ENCODE results near the gene PNMA8A. TPM values are rescaled to one million over a fixed set of nuclear protein-coding genes. Genes with fewer than 3 reads are reported as not detected.

PNMA8A gene
- total and polyA plus RNA-seq, 2 donors (not counting 1 experiment from before 2014, with no cell fraction given): 0.45 to 8.9 TPM

DNA sequence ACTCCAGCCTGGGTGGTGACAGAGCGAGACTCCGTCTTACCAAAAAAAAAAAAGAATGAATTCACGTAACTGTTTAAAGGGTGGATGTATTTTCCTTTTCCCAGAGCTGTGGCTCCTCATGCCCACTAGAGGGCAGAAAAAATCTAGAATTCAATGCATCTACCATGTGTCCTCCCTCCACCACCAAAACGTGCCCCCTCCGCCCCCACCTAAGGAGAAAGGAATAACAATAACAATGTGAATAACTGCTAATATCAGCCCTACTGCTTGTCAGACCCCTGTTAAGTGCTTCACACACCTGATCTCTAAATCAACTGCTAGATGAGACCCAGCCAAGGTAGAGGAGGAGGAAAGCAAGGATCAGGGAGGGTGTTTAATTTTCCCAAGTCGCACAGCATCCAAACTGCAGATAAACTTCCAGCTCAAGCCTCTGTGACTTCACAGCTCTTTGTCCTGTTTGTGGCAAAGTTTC lies 44.6 kb upstream of the PNMA8A start:
- peak; percentile 36 to 44 for DNase-seq (ENCODE audit: low read depth in 2 of 2)
- no peaks in the 10 kb centered on the region for H3K27me3 ChIP-seq (ENCODE audit: control insufficient read depth, insufficient read depth, low read length)
- H2AFZ ChIP-seq (ENCODE audit: low read length): no peak overlapping the region
- no peaks in the 10 kb centered on the region for H3K79me2 ChIP-seq (ENCODE audit: control insufficient read depth, insufficient read depth, low read length)
- H3K4me3 ChIP-seq (replicated peaks in 1 of 4; ENCODE audit: control extremely low read depth in 1 of 4, insufficient read depth in 1 of 4, low read depth in 3 of 4, low read length in 4 of 4): no peak overlapping the region
- no peak overlapping the region for H3K4me2 ChIP-seq (ENCODE audit: extremely low read depth, insufficient read depth, low read length)
- no peak overlapping the region for H3K27ac ChIP-seq (ENCODE audit: insufficient read depth, low read length)
- no peaks in the 10 kb centered on the region for H3K4me1 ChIP-seq (ENCODE audit: control insufficient read depth, extremely low read depth, insufficient read depth, low read length)
- H3K36me3 ChIP-seq (ENCODE audit: control insufficient read depth, insufficient read depth, low read length): no peaks in the 10 kb centered on the region
- no peak overlapping the region for H3K9ac ChIP-seq (ENCODE audit: insufficient read depth, low read length)
- TF ChIP-seq CTCF (conservative IDR thresholded peaks at IDR 0.05 in 1 of 2, IDR thresholded peaks at IDR 0.05 in 1 of 2; ENCODE audit: low read depth in 1 of 2, low read length in 2 of 2): peak; percentile 62 to 79
- TF ChIP-seq EZH2 (IDR thresholded peaks at IDR 0.05; ENCODE audit: low read length, missing control alignments): no peak
- H4K20me1 ChIP-seq (ENCODE audit: control insufficient read depth, extremely low read depth, insufficient read depth, low read length): no peaks in the 10 kb centered on the region
- H3K9me3 ChIP-seq (ENCODE audit: control insufficient read depth, insufficient read depth, low read depth, low read length): no peaks in the 10 kb centered on the region

DNA sequence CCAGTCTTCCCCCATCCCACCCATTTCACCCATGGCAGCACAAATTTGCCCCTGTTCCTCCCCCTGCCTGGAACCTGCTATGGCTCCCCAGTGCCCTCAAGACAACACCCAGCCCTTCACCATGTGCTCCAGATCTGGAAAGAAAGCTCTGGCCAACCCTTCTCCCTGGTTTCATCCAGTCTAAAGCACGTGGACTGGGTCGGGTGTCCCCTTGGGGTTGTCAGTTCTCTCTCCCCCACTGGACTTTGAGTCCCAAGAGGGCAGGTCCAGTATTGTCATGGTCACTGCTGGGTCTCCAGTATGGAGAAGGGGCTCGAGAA lies 43.9 kb upstream of the PNMA8A start:
- Histone ChIP-seq H3K27me3 (ENCODE audit: control insufficient read depth, insufficient read depth, low read length) (no peaks in the 10 kb centered on the region), H2AFZ (ENCODE audit: low read length) (no peak overlapping the region), H4K20me1 (ENCODE audit: control insufficient read depth, extremely low read depth, insufficient read depth, low read length) (no peaks in the 10 kb centered on the region), H3K4me3 (replicated peaks in 1 of 4; ENCODE audit: control extremely low read depth in 1 of 4, insufficient read depth in 1 of 4, low read depth in 3 of 4, low read length in 4 of 4) (no peak overlapping the region), H3K79me2 (ENCODE audit: control insufficient read depth, insufficient read depth, low read length) (no peaks in the 10 kb centered on the region), H3K36me3 (ENCODE audit: control insufficient read depth, insufficient read depth, low read length) (no peaks in the 10 kb centered on the region), H3K27ac (ENCODE audit: insufficient read depth, low read length) (no peak overlapping the region), H3K9ac (ENCODE audit: insufficient read depth, low read length) (no peak overlapping the region), H3K4me2 (ENCODE audit: extremely low read depth, insufficient read depth, low read length) (no peak overlapping the region), H3K9me3 (ENCODE audit: control insufficient read depth, insufficient read depth, low read depth, low read length) (no peaks in the 10 kb centered on the region), H3K4me1 (ENCODE audit: control insufficient read depth, extremely low read depth, insufficient read depth, low read length) (no peaks in the 10 kb centered on the region)
- DNase-seq (ENCODE audit: low read depth in 2 of 2): no peak
- no peak for TF ChIP-seq CTCF (conservative IDR thresholded peaks at IDR 0.05 in 1 of 2, IDR thresholded peaks at IDR 0.05 in 1 of 2; ENCODE audit: low read depth in 1 of 2, low read length in 2 of 2)
- TF ChIP-seq EZH2 (IDR thresholded peaks at IDR 0.05; ENCODE audit: low read length, missing control alignments): no peak

GRCh38 chr19:46514589-46515289 lies 43.4 kb upstream of the PNMA8A start:
- Histone ChIP-seq H3K36me3 (ENCODE audit: control insufficient read depth, insufficient read depth, low read length) (no peaks in the 10 kb centered on the region), H3K4me2 (ENCODE audit: extremely low read depth, insufficient read depth, low read length) (no peak overlapping the region), H3K9ac (ENCODE audit: insufficient read depth, low read length) (no peak overlapping the region), H4K20me1 (ENCODE audit: control insufficient read depth, extremely low read depth, insufficient read depth, low read length) (no peaks in the 10 kb centered on the region), H3K79me2 (ENCODE audit: control insufficient read depth, insufficient read depth, low read length) (no peaks in the 10 kb centered on the region), H3K4me3 (replicated peaks in 1 of 4; ENCODE audit: control extremely low read depth in 1 of 4, insufficient read depth in 1 of 4, low read depth in 3 of 4, low read length in 4 of 4) (no peak overlapping the region), H3K27me3 (ENCODE audit: control insufficient read depth, insufficient read depth, low read length) (no peaks in the 10 kb centered on the region), H3K27ac (ENCODE audit: insufficient read depth, low read length) (no peak overlapping the region), H2AFZ (ENCODE audit: low read length) (no peak overlapping the region), H3K9me3 (ENCODE audit: control insufficient read depth, insufficient read depth, low read depth, low read length) (no peaks in the 10 kb centered on the region), H3K4me1 (ENCODE audit: control insufficient read depth, extremely low read depth, insufficient read depth, low read length) (no peaks in the 10 kb centered on the region)
- TF ChIP-seq CTCF (conservative IDR thresholded peaks at IDR 0.05 in 1 of 2, IDR thresholded peaks at IDR 0.05 in 1 of 2; ENCODE audit: low read depth in 1 of 2, low read length in 2 of 2): peak in 1 of 2 donors; percentile 0
- TF ChIP-seq EZH2 (IDR thresholded peaks at IDR 0.05; ENCODE audit: low read length, missing control alignments): no peak
- DNase-seq (ENCODE audit: low read depth in 2 of 2): no peak

Data from fibroblast of lung (primary cell).